Right atrium auricular region (tissue), 2 donors: ENCODE results near the gene GPR3. TPM values are rescaled to one million over a fixed set of nuclear protein-coding genes. Genes with fewer than 3 reads are reported as not detected.
A peak's percentile ranks its signal among the peaks of the same experiment; 100 is the strongest.
"Not testable (repeated sequence)": the region's sequence is repeated elsewhere in the genome, so short reads cannot be mapped to it uniquely, and the experiment has no call there.

ENCODE experiments used
- DNase-seq: peaks from one replicate; pipeline ENCODE4 v3.0.0-alpha.2; 2019; ENCODE audit warnings: low spot score
- H3K27ac ChIP-seq, 2 donors: fragments of 200-600 bp; sonication (generic); 1 replicate in 1 of 2; 2 replicates in 1 of 2; pipeline ENCODE4 v1.5.1; 2016 to 2019
- H3K27me3 ChIP-seq, 2 donors: fragments of 200-600 bp; sonication (generic); one replicate each; pipeline versions ENCODE4 v1.5.1 to v1.6.0; 2017 to 2019
- H3K36me3 ChIP-seq: fragments of 200-600 bp; sonication (generic); one replicate; pipeline ENCODE4 v1.5.1; 2016
- H3K4me1 ChIP-seq, 2 donors: fragments of 200-600 bp; sonication (generic); one replicate each; pipeline versions ENCODE4 v1.5.1 to v1.6.0; 2017 to 2019
- H3K4me3 ChIP-seq, 2 donors: fragments of 200-600 bp; sonication (generic); 1 replicate in 1 of 2; 2 replicates in 1 of 2; pipeline ENCODE4 v1.5.1; 2017 to 2019; ENCODE audit warnings: mild to moderate bottlenecking in 1 of 2, moderate library complexity in 1 of 2
- H3K9me3 ChIP-seq, 2 donors: fragments of 200-600 bp; sonication (generic); one replicate each; pipeline ENCODE4 v1.5.1; 2019
- total RNA-seq, 2 donors: library from RNA; depleted of rRNA; stranded (reverse); fragments of >200 nt; gene quantifications; one replicate each; pipeline ENCODE4 v1.1.0, GENCODE V29; 2016
- TF ChIP-seq, protein P1 (sequence below), 2 donors: fragments of 200-600 bp; sonication (generic); IDR thresholded peaks; one replicate each; pipeline ENCODE4 v1.5.1; 2019; ENCODE audit warnings: antibody characterized with exemption in 2 of 2

GPR3 gene
- total RNA-seq, 2 donors from 2014 or later: 2.9 to 4.4 TPM

DNA sequence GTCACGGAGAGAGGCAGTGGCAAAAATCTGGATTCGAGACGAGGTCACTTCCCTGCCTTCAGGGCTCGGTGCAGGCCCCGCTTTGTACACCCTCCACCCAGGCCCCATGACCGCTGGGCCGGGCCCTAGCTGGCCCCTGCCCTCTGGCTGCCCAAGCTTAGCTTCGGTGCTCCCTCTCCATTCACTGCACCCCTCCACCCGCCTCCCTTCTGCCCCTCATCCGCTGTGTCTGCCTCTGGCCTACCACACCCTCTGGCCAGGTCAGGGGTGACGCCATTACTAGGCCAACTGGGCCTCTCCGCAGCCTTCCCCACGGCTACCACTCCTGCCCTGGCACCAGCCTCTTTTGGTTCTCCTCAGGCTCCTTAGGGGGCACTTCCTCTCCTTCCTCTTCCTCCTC lies 8.8 kb upstream of the GPR3 start:
- Histone ChIP-seq H3K36me3 (no peaks in the 10 kb centered on the region), H3K4me3 (no peak overlapping the region), H3K4me1 (peaks cover 0 to 20% of the 10 kb centered on the region in 2 donors), H3K9me3 (no peaks in the 10 kb centered on the region), H3K27me3 (no peaks in the 10 kb centered on the region), H3K27ac (no peak overlapping the region)
- DNase-seq: no peak
- TF ChIP-seq, protein P1, sequence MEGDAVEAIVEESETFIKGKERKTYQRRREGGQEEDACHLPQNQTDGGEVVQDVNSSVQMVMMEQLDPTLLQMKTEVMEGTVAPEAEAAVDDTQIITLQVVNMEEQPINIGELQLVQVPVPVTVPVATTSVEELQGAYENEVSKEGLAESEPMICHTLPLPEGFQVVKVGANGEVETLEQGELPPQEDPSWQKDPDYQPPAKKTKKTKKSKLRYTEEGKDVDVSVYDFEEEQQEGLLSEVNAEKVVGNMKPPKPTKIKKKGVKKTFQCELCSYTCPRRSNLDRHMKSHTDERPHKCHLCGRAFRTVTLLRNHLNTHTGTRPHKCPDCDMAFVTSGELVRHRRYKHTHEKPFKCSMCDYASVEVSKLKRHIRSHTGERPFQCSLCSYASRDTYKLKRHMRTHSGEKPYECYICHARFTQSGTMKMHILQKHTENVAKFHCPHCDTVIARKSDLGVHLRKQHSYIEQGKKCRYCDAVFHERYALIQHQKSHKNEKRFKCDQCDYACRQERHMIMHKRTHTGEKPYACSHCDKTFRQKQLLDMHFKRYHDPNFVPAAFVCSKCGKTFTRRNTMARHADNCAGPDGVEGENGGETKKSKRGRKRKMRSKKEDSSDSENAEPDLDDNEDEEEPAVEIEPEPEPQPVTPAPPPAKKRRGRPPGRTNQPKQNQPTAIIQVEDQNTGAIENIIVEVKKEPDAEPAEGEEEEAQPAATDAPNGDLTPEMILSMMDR (IDR thresholded peaks at IDR 0.05): no peak

DNA sequence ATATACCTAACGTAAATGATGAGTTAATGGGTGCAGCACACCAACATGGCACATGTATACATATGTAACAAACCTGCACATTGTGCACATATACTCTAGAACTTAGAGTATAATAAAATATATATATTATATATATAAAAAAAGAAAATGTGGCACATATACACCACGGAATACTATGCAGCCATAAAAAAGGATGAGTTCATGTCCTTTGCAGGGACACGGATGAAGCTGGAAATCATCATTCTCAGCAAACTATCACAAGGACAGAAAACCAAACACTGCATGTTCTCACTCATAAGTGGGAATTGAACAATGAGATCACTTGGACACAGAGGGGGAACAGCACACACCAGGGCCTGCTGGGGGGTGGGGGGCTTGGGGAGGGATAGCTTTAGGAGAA lies 7.6 kb upstream of the GPR3 start:
- not testable (repeated sequence) for H3K9me3 ChIP-seq, H3K36me3 ChIP-seq, DNase-seq, H3K27ac ChIP-seq, H3K4me3 ChIP-seq, H3K27me3 ChIP-seq
- H3K4me1 ChIP-seq: peaks cover 0 to 21% of the 10 kb centered on the region in 2 donors

DNA sequence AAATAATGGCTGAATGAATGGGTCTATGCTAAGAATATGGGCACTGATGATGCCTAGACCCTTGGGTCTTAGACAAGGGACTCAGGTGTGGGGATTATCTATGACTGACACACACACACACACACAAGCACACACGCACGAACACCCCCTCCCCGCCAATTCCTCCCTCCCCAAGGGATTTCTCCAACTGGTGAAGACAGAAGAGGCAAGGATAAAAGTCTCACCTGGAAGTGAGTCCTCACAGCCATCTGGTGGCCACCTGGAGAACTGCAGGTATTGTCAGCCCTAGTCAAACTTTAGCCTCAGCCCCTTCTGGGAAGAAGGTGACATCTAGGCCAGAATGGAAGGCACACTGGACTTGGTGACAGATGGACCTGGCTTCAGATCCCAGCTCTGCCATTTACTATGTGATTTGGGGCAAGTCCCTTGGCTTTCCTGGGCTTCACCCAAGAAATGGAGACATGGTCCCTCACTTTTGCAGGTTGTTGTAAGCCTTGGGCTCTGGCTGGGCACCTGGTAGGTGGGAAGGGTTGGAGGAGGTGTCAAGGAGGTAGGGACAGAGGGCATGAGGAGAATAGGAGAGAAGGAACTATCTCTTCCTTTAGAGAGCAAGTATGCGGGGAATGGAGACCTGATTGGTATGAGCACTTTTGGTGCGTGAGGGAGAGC lies 4.0 kb upstream of the GPR3 start:
- no peak overlapping the region for H3K4me3 ChIP-seq
- TF ChIP-seq, protein P1 (IDR thresholded peaks at IDR 0.05): peak; percentile 87 to 93
- H3K27me3 ChIP-seq: no peaks in the 10 kb centered on the region
- no peaks in the 10 kb centered on the region for H3K9me3 ChIP-seq
- no peaks in the 10 kb centered on the region for H3K36me3 ChIP-seq
- peak overlapping the region; percentile 35 to 41 for H3K27ac ChIP-seq
- H3K4me1 ChIP-seq: peaks cover 0 to 27% of the 10 kb centered on the region in 2 donors
- DNase-seq: peak; percentile 76

DNA sequence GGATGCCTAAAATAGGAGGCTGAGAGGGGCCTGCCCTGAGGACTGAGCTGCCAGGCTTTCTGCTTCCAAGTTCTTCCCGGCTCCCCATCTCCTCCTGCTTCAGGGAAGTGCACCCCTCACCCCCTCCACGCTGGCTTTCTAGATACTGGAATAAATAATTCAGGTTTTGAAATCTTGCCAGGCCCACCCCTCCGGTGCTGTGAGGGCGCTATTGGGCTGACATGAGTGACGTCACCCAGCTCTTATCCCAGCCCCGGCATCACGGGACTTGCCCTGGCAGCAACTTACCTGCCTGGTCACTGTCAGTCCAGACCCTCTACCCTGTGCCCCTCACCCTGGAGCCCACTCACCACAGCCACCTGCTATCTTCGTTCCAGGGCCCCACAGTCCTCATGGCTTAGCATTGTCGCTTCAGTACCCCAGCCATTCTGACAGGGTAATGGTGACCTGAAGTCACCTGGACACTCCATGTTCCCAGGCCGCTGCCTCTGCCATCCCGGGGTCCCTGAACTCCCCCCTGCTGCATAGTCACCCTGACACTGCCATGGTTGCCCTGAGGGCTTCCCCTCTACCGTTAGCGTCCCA lies 819 bp upstream of the GPR3 start:
- H3K27ac ChIP-seq: peak overlapping the region; percentile 88 to 92
- TF ChIP-seq, protein P1 (IDR thresholded peaks at IDR 0.05): no peak
- H3K4me1 ChIP-seq: peaks cover 0 to 37% of the 10 kb centered on the region in 2 donors
- no peaks in the 10 kb centered on the region for H3K36me3 ChIP-seq
- H3K9me3 ChIP-seq: no peaks in the 10 kb centered on the region
- H3K27me3 ChIP-seq: no peaks in the 10 kb centered on the region
- H3K4me3 ChIP-seq: peak overlapping the region; percentile 56 to 70
- peak; percentile 80 for DNase-seq

DNA sequence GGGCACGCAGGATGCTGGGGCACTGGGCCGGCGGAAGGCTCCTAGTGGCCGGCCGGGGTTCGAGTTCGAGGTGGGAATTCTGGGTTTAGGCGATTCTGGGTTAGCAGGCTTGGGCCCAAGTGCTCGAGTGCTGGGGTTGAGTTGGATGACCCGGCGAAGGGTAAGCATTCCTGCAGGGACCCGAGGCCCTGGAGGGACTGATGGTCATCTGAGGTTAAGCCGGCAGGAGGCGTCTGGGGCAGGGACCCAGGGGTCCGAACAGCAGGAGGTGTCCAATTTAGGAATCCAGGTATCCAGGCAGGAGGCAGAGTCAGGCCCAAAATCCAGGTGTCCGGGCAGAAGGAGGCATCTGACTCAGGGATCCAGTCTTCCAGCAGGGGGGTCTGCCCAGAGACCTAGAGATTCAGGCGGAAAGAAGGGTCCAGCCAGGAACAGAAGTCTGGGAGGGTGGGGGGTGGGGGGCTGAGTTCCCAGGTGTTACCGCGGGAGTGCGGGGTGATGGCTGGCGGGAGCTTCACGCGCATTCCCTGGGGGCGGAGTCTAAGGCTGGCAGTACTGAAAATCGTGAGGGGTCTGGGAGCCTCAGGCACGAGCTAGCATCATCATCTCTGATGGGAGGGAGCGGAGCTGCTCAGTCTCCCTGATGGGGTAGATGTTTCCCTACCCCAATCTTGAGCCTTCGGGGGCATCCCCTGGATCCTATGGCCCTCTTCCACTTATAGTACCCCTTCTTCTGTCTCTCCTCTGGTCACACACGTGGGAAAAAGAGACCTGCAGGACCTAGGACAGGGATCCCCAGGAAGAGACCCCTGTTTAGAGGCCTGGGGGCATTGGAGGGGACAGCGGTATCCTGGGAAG lies 585 bp downstream of the GPR3 start:
- peak overlapping the region; percentile 88 to 92 for H3K27ac ChIP-seq

More for the DNA sequence above, 585 bp downstream of the GPR3 start:
- Histone ChIP-seq H3K9me3 (no peaks in the 10 kb centered on the region), H3K4me1 (peaks cover 0 to 44% of the 10 kb centered on the region in 2 donors), H3K36me3 (no peaks in the 10 kb centered on the region), H3K4me3 (peak overlapping the region; percentile 56 to 70), H3K27me3 (no peaks in the 10 kb centered on the region)
- TF ChIP-seq, protein P1 (IDR thresholded peaks at IDR 0.05): no peak
- no peak for DNase-seq
